Measurements from ENCODE around the gene C9orf50.

C9orf50 gene

GRCh38 chr9:129629251-129629820 lies 8.4 kb upstream of the C9orf50 start:
- TF ChIP-seq GATA3 (IDR thresholded peaks at IDR 0.05; ENCODE audit: low read depth, low read length) (no peak), GATA2 (IDR thresholded peaks at IDR 0.05; ENCODE audit: low read depth, low read length) (no peak)

- no peak for TF ChIP-seq GATA2 (IDR thresholded peaks at IDR 0.05; ENCODE audit: low read depth, low read length)
- no peak for TF ChIP-seq GATA3 (IDR thresholded peaks at IDR 0.05; ENCODE audit: low read depth, low read length)
Measured at GRCh38 chr9:129628709-129629108, 7.8 kb upstream of the C9orf50 start.

- TF ChIP-seq GATA3 (IDR thresholded peaks at IDR 0.05; ENCODE audit: low read depth, low read length) (no peak), GATA2 (IDR thresholded peaks at IDR 0.05; ENCODE audit: low read depth, low read length) (no peak)
Measured at GRCh38 chr9:129627556-129628440, 6.9 kb upstream of the C9orf50 start.

- TF ChIP-seq GATA2 (IDR thresholded peaks at IDR 0.05; ENCODE audit: low read depth, low read length) = no peak
- TF ChIP-seq GATA3 (IDR thresholded peaks at IDR 0.05; ENCODE audit: low read depth, low read length) = no peak
Measured at GRCh38 chr9:129626625-129627284, 5.9 kb upstream of the C9orf50 start.

GRCh38 chr9:129626079-129626624 lies 5.3 kb upstream of the C9orf50 start, which contains the start of gene NTMT1:
Gene NTMT1 (plus strand): TSS chr9:129626163. CDS start chr9:129632704, 6,541 bp downstream.
- TF ChIP-seq GATA2 (IDR thresholded peaks at IDR 0.05; ENCODE audit: low read depth, low read length) (no peak), GATA3 (IDR thresholded peaks at IDR 0.05; ENCODE audit: low read depth, low read length) (no peak)

GRCh38 chr9:129624947-129625346 lies 4.0 kb upstream of the C9orf50 start:
- TF ChIP-seq GATA2 (IDR thresholded peaks at IDR 0.05; ENCODE audit: low read depth, low read length) (no peak), GATA3 (IDR thresholded peaks at IDR 0.05; ENCODE audit: low read depth, low read length) (no peak)

GRCh38 chr9:129624168-129624759 lies 3.4 kb upstream of the C9orf50 start:
- TF ChIP-seq GATA3 (IDR thresholded peaks at IDR 0.05; ENCODE audit: low read depth, low read length) (no peak), GATA2 (IDR thresholded peaks at IDR 0.05; ENCODE audit: low read depth, low read length) (no peak)

- no peak for TF ChIP-seq GATA3 (IDR thresholded peaks at IDR 0.05; ENCODE audit: low read depth, low read length)
- no peak for TF ChIP-seq GATA2 (IDR thresholded peaks at IDR 0.05; ENCODE audit: low read depth, low read length)
Measured at GRCh38 chr9:129623331-129623730, 2.4 kb upstream of the C9orf50 start.

GRCh38 chr9:129619787-129620668 lies 873 bp downstream of the C9orf50 start:
- TF ChIP-seq GATA2 (IDR thresholded peaks at IDR 0.05; ENCODE audit: low read depth, low read length) (no peak), GATA3 (IDR thresholded peaks at IDR 0.05; ENCODE audit: low read depth, low read length) (no peak)

GRCh38 chr9:129617167-129617566 lies 3.7 kb downstream of the C9orf50 start:
- TF ChIP-seq GATA2 (IDR thresholded peaks at IDR 0.05; ENCODE audit: low read depth, low read length) (no peak), GATA3 (IDR thresholded peaks at IDR 0.05; ENCODE audit: low read depth, low read length) (no peak)

- TF ChIP-seq GATA2 (IDR thresholded peaks at IDR 0.05; ENCODE audit: low read depth, low read length) (no peak), GATA3 (IDR thresholded peaks at IDR 0.05; ENCODE audit: low read depth, low read length) (no peak)
Measured at GRCh38 chr9:129615407-129616285, 5.3 kb downstream of the C9orf50 start.

- no peak for TF ChIP-seq GATA2 (IDR thresholded peaks at IDR 0.05; ENCODE audit: low read depth, low read length)
- TF ChIP-seq GATA3 (IDR thresholded peaks at IDR 0.05; ENCODE audit: low read depth, low read length) = no peak
Measured at GRCh38 chr9:129614932-129615331, 6.0 kb downstream of the C9orf50 start.
